ENCODE results near the gene SH3TC1.

SH3TC1 gene

DNA sequence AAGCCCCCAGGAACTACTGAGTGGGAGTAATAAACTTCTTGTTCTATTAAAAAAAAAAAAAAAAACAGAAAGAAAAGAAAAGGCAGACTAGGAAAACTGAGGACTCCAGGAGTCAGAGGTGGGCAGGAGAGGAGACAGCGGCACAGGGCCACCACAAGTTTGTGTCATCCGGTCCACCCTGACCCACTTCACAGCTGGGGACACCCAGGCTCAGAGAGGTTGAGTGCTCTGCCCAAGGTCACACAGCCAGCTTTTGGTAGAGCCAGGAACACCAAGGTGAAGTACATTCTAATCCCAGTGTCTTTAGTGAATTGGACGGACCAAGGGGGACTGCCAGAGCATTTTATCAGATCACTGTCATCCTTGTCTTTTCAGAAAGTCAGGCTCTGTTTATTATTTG, 24.1 kb upstream of the SH3TC1 start:
- no peak overlapping the region for H3K4me3 ChIP-seq (ENCODE audit: low read depth, low read length)
- DNase-seq (ENCODE audit: low read depth), result no peak
- TF ChIP-seq CTCF (IDR thresholded peaks at IDR 0.05; ENCODE audit: control insufficient read depth, extremely low read depth, insufficient read depth), result no peak

GRCh38 chr4:8175686-8176085, 23.4 kb upstream of the SH3TC1 start:
- TF ChIP-seq CTCF (IDR thresholded peaks at IDR 0.05; ENCODE audit: control insufficient read depth, extremely low read depth, insufficient read depth), result no peak
- no peak overlapping the region for H3K4me3 ChIP-seq (ENCODE audit: low read depth, low read length)
- no peak for DNase-seq (ENCODE audit: low read depth)

DNA sequence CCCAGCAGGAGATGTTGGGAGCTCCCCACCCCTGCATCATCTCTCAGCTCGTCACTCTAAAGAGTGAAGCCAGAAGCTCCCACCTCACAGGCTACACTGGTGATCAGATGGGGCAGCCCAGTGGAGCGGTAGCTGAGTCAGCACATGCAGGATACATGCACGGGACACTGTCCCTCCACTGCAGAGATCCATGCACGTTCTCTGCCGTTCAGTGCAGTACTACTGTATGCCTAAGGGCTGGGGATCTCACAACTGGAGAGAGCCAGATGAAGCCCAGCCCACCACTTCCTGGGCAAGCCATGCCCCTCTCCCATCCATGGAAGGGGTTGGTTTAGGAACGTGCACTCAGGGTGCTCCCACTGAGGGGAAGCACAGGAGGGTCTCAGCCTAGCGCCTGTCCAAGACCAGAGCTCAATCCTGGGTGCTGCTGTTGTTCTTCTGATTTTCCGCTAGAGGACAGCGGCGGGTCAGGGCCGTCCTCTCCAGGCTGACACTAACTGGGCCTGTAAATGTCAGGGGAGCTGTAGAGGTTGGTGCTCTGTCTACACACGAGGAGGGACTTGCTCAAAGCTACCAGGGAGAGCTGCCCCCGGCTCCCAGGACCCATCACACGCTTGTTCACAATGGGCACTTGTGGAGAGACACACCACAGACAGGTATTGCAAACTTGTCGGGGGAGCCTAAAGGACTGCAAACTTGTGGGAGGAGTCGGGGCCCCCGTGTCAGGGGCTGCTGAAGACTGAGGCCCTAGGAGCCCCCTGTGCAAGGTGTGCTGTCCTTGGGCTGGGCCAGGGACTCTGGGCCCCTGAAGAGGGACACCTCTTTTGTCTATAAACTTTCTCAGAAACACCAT, 22.3 kb upstream of the SH3TC1 start:
- H3K4me3 ChIP-seq (ENCODE audit: low read depth, low read length), result no peak overlapping the region
- TF ChIP-seq CTCF (IDR thresholded peaks at IDR 0.05; ENCODE audit: control insufficient read depth, extremely low read depth, insufficient read depth), result peak; percentile 87
- no peak for DNase-seq (ENCODE audit: low read depth)

DNA sequence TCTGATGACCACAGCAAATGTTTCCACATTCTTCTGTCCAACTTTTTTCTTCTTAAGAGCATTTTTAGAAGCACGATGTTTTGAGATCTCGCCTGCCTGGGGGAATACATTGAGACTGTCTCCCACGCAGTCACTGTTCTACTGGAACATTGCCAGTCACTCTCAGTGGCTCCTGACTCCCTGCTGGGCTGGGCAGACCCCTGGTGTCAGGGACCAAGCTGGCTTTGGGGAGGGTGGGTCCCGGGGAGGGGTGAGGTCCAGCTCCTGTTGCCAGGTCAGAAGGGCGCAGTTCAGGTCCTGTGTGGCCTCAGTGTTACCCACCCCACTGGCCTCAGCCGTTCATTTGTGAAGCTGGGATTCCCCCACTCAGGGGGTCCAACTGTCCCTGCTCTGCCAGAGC, 21.5 kb upstream of the SH3TC1 start:
- DNase-seq (ENCODE audit: low read depth), result no peak
- no peak for TF ChIP-seq CTCF (IDR thresholded peaks at IDR 0.05; ENCODE audit: control insufficient read depth, extremely low read depth, insufficient read depth)
- H3K4me3 ChIP-seq (ENCODE audit: low read depth, low read length), result no peak overlapping the region

DNA sequence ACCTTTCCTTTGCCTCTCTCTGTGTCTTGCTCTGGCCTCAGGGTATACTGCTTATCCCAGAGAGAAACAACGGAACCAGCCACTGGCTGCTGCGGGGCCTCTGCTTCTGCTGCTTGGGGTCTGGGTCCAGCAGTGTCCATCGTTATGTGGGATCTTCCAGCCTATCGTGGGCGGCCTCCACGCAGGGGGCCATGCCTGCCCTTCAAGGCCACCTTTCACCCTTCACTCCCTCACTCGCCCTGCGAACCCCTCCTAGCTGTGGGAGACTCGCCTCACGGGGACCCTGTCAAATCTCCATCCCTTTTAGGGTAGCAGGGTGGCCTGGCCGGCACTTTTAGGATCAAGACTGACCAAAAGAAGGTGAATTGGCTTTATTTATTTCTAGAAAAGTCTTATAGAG, 21.1 kb upstream of the SH3TC1 start:
- no peak for DNase-seq (ENCODE audit: low read depth)
- H3K4me3 ChIP-seq (ENCODE audit: low read depth, low read length), result no peak overlapping the region
- no peak for TF ChIP-seq CTCF (IDR thresholded peaks at IDR 0.05; ENCODE audit: control insufficient read depth, extremely low read depth, insufficient read depth)

GRCh38 chr4:8179074-8179473, 20.0 kb upstream of the SH3TC1 start:
- no peak overlapping the region for H3K4me3 ChIP-seq (ENCODE audit: low read depth, low read length)
- no peak for TF ChIP-seq CTCF (IDR thresholded peaks at IDR 0.05; ENCODE audit: control insufficient read depth, extremely low read depth, insufficient read depth)
- no peak for DNase-seq (ENCODE audit: low read depth)

GRCh38 chr4:8179771-8180170, 19.3 kb upstream of the SH3TC1 start:
- no peak for DNase-seq (ENCODE audit: low read depth)
- no peak overlapping the region for H3K4me3 ChIP-seq (ENCODE audit: low read depth, low read length)
- TF ChIP-seq CTCF (IDR thresholded peaks at IDR 0.05; ENCODE audit: control insufficient read depth, extremely low read depth, insufficient read depth), result no peak

All from LNCaP clone FGC (cell line).